GM19438 (cell line): ENCODE data around the gene ARHGAP18.
"Not testable (repeated sequence)": the region's sequence is repeated elsewhere in the genome, so short reads cannot be mapped to it uniquely, and the experiment has no call there.

Experiments used
- ATAC-seq: cut with Tn5 transposase; IDR thresholded peaks from one replicate; pipeline ENCODE4 v1.9.1; 2021; ENCODE audit warnings: low read depth; ENCODE audit not compliant: unreplicated experiment

Gene ARHGAP18

DNA sequence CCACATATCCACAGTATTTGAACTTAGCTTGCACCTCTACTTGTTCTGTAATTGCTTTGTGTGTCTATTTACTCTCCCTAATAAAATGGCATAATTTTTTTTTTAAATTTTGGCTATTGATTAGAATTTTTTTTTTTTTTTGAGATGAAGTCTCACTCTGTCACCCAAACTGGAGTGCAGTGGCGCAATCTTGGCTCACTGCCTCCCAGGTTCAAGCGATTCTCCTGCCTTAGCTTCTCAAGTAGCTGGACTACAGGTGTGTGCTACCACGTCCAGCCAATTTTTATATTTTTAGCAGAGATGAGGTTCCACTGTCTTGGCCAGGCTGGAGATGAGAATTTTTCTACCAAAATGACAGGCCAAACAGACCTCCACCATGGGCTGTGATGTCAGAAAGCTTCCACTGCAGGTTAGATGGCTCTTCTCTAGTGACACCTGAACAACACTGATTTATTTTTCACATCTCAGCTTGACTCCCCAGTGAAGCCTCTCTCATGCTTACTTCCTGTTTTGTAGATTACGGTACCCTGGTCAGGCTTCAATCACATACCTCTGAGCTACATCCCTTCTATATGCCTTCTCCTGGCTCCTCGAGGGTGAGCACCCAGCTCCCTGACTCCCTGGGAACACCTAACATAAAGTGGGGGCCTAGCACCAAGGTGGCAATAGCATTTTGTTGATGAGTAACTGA lies 112.8 kb downstream of the ARHGAP18 start:
- peak; percentile 64 for ATAC-seq

DNA sequence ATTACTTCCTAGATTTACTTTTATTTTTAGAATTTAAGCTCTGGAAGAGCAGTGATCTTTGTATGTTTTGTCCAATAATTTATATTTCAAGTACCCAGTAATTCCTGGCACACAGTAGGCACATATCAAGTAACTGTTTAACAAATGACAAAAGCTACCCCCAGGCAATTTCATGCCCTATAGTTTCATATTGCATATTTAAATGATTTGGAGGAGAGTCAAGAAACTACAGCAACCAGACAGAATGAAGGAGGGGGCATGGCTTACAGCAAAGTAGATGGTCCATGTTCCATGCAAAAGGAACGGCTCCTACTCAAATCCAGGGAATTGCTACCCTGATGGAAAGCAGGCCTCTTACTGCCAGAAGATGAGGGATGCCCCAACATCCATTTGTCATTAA lies 113.5 kb downstream of the ARHGAP18 start:
- no peak for ATAC-seq

DNA sequence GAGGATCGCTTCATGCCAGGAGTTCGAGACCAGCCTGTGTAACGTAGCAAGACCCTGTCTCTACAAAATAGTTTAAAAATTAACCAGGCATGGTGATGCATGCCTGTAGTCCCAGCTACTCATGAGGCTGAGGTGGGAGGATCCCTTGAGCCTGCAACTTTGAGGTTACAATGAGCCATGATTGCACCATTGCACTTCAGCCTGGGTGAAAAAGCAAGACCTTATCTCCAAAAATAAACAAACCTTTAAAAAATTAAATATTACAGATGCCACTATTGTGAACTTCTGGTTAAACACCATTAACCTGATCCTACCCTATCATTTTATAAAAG lies 116.8 kb downstream of the ARHGAP18 start:
- ATAC-seq = no peak

- ATAC-seq = no peak
These were observed 117.3 kb downstream of the ARHGAP18 start for GRCh38 chr6:129592516-129593232.

GRCh38 chr6:129590408-129591022 lies 119.5 kb downstream of the ARHGAP18 start:
- ATAC-seq = no peak

DNA sequence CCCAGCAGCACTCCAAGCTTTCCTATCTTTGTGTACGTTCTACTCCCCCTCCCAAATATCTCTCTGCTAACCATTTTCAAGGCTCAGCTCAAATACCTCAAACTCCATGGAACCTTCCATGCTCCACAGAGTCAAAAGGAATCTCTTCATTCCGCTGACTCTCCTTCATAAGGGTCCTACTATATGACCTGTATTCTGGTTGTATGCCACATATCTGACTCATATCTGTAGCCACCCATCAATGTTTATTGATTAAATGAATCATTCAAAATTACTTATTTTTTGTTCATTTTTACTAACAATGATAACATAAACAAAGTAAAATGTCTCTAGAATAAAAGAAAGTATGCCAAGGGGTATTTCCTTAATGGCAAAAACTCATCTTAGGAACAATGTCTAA lies 123.2 kb downstream of the ARHGAP18 start:
- ATAC-seq = no peak

DNA sequence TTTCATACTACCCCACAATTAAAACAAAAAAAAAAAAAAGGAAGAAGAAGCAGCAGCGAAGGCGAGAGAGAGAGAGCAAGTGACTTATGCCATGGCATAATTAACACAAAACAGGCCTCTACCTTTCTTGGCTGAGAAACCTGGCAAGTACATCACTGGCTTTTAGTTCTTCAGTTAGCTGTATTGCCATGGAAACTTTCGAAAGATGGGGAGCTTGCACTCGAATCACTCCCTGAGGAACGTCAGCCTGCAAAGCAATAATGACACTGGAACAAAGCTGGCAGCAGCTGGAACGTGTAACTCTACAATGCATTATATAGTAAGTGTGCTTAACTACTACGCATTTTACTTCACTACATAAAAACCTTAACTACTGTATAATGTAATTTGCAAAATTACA lies 126.1 kb downstream of the ARHGAP18 start:
- no peak for ATAC-seq

GRCh38 chr6:129578315-129578714 lies 131.7 kb downstream of the ARHGAP18 start:
- ATAC-seq = no peak

DNA sequence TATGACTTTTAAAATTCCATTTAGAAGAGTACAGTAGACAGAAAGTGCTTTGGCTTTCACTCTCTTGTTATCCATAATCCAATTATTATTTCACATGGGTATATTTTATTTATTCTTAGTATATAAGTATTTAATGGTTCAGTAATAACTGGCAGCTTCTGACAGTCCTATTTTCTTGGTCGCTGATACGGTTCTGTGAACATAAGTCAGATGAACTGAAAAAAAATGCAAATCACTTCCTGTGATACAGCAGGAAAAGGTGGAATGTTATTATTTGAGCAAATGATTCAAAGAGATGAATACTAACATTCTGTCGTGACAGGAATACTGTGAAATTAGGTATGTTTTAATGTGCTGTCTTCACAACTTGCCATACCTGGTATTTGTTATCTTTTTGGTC lies 132.3 kb downstream of the ARHGAP18 start:
- ATAC-seq = no peak

GRCh38 chr6:129576456-129576855 lies 133.5 kb downstream of the ARHGAP18 start:
- ATAC-seq = no peak

- no peak for ATAC-seq
These were observed 134.4 kb downstream of the ARHGAP18 start for GRCh38 chr6:129575378-129576118.

DNA sequence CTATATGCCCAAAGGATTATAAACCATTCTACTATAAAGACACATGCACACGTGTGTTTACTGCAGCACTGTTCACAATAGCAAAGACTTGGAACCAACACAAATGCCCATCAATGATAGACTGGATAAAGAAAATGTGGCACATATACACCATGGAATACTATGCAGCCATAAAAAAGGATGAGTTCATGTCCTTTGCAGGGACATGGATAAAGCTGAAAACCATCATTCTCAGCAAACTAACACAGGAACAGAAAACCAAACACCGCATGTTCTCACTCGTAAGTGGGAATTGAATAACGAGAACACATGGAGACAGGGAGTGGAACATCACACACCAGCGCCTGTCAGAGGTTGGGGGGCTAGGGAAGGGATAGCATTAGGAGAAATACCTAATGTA lies 135.4 kb downstream of the ARHGAP18 start:
- not testable (repeated sequence) for ATAC-seq

- ATAC-seq = not testable (repeated sequence)
These were observed 139.0 kb downstream of the ARHGAP18 start for GRCh38 chr6:129570929-129571328.

- no peak for ATAC-seq
These were observed 142.0 kb downstream of the ARHGAP18 start for GRCh38 chr6:129568015-129568414.

- ATAC-seq = no peak
These were observed 142.6 kb downstream of the ARHGAP18 start for GRCh38 chr6:129567374-129567773.

DNA sequence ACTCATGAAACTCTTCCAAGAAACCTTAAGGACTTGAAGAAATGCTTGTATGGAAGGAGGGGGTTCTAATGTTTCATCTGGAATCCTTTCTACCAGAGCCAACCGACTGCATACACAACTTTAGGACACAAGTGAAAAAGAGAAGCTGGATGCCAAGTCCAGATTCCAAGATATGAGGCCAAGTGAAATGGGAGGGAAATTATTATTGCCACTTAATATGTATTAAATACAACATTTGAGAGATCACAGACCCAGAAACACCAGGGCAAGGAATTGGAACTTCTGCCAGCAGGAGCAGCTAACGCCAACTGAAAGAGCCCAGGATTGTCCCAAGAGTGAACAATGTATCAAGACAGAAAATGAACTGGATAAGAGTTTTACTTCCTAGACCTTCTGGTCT lies 144.2 kb downstream of the ARHGAP18 start:
- ATAC-seq = no peak

DNA sequence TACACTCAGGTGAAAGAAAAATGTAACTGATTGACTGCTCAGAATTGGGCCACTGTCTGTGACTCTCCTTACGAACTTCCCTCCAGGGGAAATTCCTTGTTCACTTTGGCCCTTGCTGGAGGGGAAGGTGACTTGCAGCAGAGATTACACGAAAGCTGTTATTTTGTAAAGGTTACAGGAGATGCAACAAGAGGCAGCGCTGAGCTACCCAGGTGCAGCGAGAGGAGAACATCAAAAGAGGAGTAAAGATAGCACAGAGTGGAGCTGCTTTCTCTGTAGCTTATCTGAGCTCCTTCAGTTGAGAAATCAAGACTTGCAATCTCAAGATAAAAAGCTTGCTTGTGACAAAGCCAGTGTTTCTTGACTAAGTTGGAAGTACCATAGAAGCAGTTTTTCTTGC lies 144.6 kb downstream of the ARHGAP18 start:
- ATAC-seq = no peak

- no peak for ATAC-seq
These were observed 151.7 kb downstream of the ARHGAP18 start for GRCh38 chr6:129558248-129558647.

- no peak for ATAC-seq
These were observed 154.7 kb downstream of the ARHGAP18 start for GRCh38 chr6:129555206-129555832.

GRCh38 chr6:129552413-129552812 lies 157.6 kb downstream of the ARHGAP18 start:
- ATAC-seq = no peak

DNA sequence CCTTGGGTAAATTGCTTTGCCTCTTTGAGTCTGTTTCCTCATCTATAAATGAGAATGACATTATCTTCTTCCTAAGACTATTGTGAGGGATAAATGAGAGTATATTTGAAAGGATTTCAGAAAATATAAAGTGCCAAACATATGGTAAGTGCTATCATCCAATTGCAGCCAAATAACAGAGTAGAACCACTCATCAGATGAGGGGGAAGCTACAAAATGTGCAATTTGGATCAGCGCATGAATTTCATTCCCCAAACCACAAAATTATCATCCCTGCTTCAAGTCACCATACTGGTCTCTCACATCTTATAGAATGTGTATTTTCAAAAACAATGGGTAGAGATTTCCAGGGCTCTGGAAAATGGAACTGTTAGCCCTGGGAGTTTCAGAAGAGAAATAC lies 158.5 kb downstream of the ARHGAP18 start:
- no peak for ATAC-seq
